OCI-LY7 (cell line): ENCODE data around the gene SPATA3.

ENCODE experiments used
- CTCF ChIP-seq: fragments of 200-600 bp; sonication (generic); conservative IDR thresholded peaks from 2 replicates; pipeline ENCODE4 v1.5.1; 2014; ENCODE audit warnings: mild to moderate bottlenecking, antibody characterized with exemption, low read length, moderate library complexity, mixed read lengths
- EZH2phosphoT487 ChIP-seq: fragments of 200-600 bp; sonication (generic); IDR thresholded peaks from 2 replicates; pipeline ENCODE4 v1.6.1; 2018; ENCODE audit warnings: low read depth, borderline replicate concordance, mild to moderate bottlenecking, mixed run types, antibody characterized with exemption, low read length, moderate library complexity, mixed read lengths

- TF ChIP-seq CTCF = peak; percentile 94
- no peak for TF ChIP-seq EZH2phosphoT487
These were observed 60.8 kb downstream of the SPATA3 start, which contains the start of gene PSMD1 for GRCh38 chr2:231056453-231057416.
